IPS-11a (cell line): ENCODE data around the gene CLIC4.
"Not testable (repeated sequence)": the region's sequence is repeated elsewhere in the genome, so short reads cannot be mapped to it uniquely, and the experiment has no call there.

Experiments used
- H3K4me3 ChIP-seq: one replicate; pipeline ENCODE4 v1.5.1; 2013; ENCODE audit warnings: low read depth, low read length, control low read depth

CLIC4 gene

DNA sequence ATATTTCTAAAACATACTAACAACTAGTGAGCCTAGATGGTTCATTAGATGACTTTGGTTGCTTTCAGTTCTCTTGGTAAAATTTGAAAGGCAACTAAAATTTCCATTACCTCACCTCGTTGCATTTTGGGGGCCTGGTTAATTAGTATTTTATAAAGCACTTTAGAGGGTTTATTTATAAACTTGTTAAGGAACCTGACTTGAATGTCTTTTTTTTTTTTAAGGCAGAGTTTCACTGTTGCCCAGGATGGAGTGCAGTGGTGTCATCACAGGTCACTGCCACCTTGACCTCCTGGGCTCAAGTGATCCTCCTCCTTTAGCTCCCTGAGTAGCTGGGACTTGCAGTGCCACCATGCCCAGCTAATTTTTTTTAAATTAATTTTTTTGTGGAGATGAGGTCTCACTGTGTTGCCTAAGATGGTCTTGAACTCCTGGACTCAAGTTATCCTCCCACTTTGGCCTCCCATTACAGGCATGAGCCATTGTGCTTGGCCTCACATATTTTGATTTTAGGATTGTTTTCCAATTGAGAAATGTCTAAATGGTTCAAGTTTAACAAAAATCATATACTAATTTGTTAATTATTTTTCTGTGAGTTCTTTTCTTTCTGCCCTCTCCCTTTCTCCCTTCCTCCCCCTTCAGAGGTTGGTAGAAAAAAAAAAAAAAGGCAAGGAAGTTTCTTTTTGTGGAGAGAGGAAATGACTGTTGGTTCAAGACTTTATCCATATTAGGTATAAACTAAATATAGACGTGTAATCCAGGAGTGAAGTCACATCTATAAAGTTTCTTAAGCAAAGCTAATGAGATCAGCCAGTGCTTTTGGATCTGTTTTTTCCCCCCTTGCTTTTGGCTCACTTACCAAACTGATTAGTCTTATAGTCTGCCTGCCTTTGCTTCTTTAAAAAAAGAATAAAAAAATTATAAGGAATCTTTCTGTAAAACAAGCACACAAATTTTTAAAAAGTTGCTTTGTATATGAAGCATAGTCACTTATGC is 24.7 kb downstream of the CLIC4 start:
- no peak overlapping the region for H3K4me3 ChIP-seq

DNA sequence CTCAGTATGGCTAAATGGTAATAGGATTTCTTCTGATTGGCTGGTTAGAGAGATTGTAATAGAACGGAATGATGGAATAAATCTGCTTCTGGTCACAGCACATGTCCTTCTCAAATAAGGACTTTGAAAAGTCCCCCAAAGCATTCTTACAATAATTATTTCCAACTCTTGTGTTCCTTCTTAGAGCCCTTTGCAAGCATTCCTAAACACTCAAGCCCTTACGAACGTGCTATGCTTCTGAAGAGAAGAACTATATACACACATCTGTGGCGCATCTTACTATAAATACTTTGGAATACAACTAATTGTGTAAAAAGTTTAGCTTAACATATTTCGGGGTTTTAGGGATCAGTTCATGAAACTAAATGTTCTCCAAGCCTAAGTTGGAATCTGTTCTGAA is 25.6 kb downstream of the CLIC4 start:
- H3K4me3 ChIP-seq = no peak overlapping the region

DNA sequence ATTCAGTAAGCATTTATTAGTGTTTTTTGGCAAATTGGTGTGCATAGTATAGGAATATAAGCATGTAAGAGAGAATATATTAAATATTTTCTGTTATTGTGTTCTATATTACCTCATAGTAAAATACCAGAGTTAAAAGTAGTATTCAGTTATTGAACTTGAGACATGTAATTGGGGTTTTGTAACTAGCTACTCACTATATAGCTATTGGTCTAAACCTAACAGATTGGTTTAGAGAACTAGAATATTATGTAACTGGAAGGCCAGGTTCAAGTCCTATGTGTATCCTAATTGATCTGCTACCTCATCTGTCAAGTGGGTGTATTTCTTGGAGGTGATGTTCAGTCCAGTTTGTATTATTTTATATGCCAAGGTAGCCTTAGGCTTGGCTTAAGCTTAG is 26.3 kb downstream of the CLIC4 start:
- H3K4me3 ChIP-seq = no peak overlapping the region

DNA sequence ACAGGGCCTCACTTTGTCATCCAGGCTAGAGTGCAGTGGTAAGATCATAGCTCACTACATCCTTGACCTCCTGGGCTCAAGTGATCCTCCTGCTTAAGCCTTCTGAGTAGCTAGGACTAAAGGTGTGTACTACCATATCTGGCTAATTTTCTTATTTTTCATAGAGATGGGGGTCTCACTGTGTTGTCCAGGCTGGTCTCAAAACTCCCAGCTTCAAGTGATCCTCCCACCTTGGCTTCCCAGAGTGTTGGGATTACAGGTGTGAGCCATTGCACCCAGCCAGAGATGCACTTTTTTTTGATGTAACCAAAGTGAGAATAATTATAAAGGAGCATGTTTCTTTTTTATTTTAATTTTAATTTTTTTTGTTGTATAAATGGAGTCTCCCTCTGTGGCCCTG is 28.4 kb downstream of the CLIC4 start:
- H3K4me3 ChIP-seq = no peak overlapping the region

DNA sequence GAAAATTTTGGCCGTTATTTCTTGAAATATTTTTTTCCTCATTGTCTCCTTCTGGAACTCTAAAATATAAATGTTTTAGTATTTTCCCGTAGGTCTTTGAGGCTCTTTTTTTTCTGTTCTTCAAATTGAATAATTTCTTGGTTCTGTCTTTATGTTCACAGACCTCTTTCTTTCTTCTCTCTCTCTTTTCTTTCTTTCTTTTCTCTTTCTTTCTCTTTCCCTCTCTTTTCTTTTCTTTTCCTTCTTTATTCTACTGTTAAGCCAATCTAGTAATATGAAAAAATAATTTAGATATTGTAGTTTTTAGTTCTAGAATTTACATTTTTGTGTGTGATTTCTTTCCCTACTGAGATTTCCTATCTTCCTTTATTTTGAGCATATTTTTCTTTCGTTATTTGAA is 30.1 kb downstream of the CLIC4 start:
- no peak overlapping the region for H3K4me3 ChIP-seq

DNA sequence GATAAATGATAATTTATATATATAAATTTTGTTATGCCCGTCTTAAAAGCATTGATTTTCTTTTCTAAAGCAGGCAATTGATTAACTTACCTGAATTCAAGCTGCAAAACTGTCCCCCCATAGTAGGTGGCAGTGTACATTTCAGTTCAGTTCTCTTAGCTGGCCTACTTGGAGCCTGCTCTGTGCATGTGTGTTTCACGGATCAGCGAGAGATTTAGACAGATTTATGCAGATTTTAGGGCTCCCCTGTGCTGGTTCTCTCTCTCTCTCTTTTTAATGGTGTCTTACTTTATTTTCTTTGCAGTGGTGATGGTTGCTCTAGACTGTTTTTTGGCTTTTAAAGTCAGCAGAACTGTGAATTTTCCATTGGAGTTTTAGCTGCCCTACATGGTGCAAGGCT is 30.7 kb downstream of the CLIC4 start:
- H3K4me3 ChIP-seq = no peak overlapping the region

DNA sequence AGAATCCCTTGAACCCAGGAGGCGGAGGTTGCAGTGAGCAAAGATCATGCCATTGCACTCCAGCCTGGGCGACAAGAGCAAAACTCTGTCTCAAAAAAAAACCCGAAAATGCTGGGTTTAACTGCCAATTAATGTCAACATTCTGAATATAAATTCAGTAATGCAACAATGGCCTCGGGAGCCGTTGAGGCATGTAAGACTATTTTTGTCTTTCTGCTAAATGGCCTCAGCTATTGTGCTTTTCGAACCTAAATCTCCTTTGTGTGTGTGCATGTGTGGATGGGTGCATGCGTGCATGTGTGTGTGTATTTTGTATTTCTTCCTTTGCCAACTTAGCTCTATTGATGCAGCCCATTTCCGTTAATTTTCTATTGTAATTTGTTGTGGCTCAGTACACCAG is 31.6 kb downstream of the CLIC4 start:
- H3K4me3 ChIP-seq = no peak overlapping the region

DNA sequence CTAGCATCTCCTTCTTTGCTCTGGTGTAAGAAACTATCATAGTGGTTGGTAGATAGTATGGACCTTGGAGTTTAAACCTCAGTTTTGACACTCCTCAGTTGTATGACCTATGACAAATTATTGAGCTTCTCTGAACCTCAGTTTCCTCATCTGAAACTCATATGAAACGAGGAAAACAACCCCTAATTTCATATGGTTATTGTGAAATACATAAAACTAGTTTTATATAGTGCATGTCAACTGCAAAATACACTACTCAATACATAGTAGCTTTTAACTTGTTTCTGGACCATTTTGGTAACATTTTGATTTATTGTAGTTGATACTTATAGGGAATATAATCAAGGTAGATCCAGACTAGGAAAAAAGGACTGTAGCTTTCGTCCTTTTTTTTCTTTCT is 32.9 kb downstream of the CLIC4 start:
- H3K4me3 ChIP-seq = no peak overlapping the region

DNA sequence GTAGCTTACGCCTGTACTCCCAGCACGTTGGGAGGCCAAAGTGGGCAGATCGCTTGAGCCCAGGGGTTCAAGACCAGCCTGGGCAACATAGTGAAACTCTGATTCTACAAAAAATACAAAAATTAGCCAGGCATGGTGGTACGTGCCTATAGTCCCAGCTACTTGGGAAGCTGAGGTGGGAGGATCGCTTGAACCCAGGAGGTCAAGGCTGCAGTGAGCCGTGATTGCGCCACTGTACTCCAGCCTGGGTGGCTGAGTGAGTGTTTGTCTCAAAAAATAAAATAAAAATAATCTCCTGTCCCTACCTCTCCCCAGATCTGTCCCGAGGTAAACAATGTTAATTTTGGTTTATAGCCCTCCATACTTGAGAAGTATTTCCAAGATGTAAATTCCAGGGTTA is 34.0 kb downstream of the CLIC4 start:
- not testable (repeated sequence) for H3K4me3 ChIP-seq

DNA sequence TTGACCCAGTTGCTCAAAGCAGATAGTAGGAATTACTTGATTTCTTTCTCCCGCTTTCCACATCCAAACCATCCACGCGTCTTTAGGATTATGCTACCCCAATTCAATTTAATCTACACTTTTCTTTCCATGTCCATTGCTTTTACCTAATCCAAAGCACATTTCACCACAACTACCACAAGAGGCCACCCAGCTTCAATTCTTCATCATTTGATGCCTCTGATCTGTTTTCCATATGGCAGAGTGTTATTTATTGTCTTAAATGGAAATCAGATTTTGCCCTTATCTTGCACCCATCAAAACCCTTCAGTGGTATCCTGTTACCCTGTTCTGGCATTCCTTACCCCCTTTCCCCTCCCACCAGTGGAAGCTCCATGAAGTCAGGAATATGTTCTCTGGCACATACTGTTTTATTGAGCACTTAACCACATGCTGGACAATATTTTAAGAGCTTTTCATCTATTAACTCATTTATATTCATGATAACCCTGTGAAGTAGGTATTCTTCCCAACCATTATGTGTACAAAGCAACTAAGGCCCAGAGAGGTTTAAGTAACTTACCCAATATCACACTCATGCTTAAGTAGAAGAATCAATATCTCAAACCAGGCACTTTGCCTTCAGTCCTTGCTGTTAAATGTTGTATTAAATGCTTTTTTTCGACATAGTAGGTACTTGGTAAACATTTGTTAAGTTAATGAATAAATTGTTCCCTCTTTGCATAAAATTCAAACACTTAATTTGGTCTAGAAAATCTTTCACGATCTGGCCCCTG is 34.6 kb downstream of the CLIC4 start:
- H3K4me3 ChIP-seq = no peak overlapping the region

DNA sequence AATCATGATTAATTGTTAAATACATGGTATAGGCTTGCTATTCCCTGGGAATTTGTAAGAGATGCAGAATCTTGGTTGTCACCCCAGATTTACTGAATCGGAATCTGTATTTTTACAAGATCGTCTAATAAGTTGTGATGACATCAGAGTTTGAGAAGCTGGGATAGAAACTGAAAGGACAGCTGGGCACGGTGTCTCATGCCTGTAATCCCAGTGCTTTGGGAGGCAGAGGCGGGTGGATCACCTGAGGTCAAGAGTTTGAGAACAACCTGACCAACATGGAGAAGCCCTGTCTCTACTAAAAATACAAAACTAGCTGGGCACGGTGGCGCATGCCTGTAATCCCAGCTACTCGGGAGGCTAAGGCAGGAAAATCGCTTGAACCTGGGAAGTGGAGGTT is 35.4 kb downstream of the CLIC4 start:
- not testable (repeated sequence) for H3K4me3 ChIP-seq

DNA sequence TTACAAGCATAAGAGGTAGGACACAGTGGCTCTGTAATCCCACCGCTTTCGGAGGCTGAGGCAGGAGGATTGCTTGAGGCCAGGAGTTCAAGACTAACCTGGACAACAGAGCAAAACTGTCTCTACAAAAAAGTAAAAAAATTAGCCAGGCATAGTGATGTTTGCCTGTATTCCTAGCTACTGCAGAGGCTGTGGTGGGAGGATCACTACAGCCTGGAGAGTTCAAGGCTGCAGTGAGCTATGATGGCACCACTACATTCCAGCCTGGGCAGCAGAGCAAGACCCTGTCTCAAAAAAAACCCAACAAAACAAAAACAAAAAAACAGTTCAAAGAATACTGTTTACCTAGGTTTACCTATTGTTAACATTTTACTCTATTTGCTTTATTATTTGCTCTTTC is 37.4 kb downstream of the CLIC4 start:
- H3K4me3 ChIP-seq = no peak overlapping the region

DNA sequence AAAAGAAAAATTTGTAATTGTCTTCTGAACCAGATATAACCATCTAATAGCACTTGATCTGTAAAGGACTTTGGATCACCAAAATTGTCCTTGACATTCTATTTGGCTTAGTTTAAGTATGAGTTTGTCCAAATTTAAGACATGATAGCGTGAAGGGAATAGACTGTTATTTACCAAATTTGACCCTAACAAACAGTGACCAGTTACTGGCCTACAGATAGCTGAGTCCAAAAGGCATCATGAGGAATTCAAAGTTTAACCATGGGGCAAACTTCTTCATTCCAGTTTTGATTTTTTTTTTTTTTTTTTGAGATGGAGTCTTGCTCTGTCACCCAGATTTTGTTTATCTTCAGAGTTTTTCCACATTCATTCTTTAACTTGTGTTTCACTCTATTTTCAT is 38.5 kb downstream of the CLIC4 start:
- no peak overlapping the region for H3K4me3 ChIP-seq

DNA sequence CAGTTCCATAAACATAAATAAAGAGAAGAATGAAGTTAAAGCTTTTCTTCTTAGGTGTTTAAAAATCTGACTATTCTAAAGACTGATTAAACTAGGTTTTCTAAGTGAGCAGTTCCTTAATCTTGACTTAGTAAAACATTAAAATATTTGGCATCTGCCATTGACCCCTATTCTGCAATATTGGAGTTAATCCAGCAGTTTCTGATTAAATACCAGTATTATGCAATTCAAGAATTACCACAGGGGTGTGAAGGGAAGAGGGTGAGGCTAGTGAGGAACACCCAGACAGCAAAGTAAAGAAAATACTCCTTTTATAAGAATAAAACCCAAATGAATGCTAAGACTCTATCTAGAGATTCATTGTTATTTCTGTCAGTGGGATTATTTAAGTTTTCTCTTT is 40.9 kb downstream of the CLIC4 start:
- no peak overlapping the region for H3K4me3 ChIP-seq

DNA sequence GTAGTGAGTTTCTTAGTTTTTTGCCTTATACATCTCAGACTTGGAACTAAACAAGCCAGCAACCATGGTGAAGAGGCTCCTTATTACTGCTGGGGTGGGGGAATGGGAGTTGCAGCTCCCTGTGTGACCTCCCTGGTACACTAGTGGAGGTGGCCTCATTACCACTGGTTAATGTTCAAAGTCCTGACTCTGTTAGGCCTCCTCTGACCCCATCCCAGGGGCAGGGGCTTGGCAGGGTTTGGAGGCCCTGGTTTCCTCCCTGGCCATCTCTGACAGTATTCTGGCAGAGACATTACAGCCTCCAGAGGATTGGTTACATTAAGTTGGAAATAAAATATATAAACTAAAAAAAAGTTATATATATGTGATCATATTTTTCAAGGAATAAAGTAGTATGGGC is 45.2 kb downstream of the CLIC4 start:
- H3K4me3 ChIP-seq = no peak overlapping the region

DNA sequence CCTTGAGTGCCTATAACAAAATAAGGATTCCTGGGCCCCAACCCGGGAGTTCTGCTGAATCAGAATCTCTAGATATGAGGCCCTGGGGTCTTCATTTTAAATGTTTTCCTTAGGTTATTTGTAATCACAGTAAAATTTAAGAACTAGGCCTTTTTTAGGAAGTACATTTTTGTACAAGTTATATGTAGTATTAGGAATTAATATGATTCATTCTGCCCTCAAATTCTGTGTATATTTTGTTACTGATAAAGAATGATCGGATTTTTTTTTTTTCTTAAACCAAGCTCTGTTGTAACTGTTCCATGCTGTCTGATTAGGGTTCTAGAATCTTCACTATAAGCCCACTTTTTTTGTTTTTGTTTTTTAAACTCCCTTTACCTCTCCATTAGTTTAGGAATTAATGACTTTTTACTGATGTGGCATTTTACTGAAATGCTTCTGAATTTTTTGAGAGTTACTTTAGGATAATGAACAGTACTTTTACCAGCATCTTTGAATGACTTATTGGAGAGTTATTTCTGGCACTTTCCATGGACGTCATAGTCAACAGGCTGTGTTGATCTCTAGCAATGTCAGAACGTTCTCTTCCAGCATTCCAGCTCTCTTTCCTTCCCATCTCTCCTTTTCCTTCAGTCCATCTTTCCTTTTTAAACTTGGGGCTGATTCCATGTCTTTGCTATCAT is 48.3 kb downstream of the CLIC4 start:
- no peak overlapping the region for H3K4me3 ChIP-seq

DNA sequence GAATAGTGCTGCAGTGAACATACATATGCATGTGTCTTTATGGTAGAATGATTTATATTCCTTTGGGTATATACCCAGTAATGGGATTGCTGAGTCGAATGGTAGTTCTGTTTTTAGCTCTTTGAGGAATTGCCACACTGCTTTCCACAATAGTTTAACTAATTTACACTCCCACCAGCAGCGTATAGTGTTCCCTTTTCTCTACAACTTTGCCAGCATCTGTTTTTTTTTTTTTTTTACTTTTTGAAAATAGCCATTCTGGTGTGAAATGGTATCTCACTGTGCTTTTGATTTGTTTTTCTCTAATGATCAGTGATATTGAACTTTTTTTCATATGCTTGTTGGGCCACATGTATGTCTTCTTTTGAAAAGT is 48.9 kb downstream of the CLIC4 start:
- H3K4me3 ChIP-seq = not testable (repeated sequence)

DNA sequence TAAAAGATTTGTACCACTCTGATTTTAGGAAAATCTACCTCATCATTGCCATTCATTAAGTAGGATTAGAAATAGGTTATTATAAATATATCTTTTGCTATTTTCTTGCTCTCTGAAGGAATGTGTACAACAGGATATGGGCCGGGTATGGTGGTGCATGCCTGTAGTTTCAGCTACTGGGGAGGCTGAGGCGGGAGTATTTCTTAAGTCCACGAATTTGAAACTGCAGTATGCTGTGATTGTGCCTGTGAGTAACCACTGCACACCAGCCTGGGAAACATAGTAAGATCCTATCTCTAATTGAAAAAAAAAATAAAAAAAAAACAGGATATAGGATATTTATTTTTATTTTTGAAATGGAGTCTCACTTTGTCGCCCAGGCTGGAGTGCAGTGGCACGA is 50.0 kb downstream of the CLIC4 start:
- no peak overlapping the region for H3K4me3 ChIP-seq

DNA sequence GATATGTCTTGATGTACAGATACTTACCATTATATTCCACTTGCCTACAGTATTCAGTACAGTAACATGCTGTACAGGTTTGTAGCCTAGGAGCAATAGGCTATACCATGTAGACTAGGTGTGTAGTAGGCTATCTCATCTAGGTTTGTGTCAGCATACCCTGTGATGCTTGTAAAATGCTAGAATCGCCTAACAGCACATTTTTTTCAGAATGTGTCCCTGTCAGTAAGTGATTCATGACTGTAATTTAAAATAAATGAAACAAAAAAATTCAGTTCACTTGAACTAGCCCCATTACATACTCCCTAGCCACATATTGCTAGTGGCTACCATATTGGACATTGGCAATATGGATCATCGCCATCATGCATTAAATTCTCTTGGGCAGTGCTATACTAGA is 51.3 kb downstream of the CLIC4 start:
- H3K4me3 ChIP-seq = no peak overlapping the region

DNA sequence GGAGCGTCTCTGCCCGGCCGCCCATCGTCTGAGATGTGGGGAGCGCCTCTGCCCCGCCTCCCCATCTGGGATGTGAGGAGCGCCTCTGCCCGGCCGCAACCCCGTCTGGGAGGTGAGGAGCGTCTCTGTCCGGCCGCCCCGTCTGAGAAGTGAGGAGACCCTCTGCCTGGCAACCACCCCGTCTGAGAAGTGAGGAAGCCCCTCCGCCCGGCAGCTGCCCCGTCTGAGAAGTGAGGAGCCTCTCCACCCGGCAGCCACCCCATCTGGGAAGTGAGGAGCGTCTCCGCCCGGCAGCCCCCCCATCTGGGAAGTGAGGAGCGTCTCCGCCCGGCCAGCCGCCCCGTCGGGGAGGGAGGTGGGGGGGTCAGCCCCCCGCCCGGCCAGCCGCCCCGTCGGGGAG is 54.0 kb downstream of the CLIC4 start:
- H3K4me3 ChIP-seq = not testable (repeated sequence)

DNA sequence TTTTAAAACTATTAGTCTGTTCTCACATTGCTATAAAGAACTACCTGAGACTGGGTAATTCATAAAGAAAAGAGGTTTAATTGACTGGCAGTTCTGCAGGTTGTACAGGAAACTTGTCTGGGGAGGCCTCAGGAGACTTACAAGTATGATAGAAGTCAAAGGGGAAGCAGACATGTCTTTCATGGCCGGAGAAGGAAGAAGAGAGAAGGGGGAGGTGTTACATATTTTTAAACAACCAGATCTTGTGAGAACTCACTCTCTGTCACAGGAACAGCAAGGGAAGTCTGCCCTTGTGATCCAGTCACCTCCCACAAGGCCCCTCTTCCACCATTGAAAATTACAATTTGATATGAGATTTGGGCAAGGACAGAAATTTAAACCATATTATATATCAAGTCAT is 55.9 kb downstream of the CLIC4 start:
- no peak overlapping the region for H3K4me3 ChIP-seq

DNA sequence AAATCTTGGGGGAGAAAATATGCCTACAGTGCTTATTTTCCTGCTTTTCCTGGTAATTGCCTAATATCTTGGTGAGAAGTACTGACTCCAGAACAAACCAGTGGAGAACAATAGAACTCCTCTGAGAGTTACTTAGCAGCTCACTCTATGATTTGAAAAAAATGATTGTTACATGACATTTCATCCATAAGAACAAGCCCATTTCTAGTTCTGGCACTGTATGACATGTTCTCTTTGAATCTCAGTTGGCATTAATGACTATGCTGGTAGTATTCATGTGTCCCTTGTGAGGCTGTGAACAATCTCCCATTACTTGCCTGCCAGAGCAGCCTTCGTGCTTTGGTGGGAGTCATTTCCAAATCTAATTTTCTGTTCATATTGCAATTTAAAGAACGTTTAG is 58.0 kb downstream of the CLIC4 start:
- no peak overlapping the region for H3K4me3 ChIP-seq
